Activated CD8-positive, alpha-beta memory T cell treated with anti-CD3 and anti-CD28 coated beads for 24 hours (primary cell): ENCODE data around the gene DERL3.
"Not testable (repeated sequence)": the region's sequence is repeated elsewhere in the genome, so short reads cannot be mapped to it uniquely, and the experiment has no call there.

Experiments
- DNase-seq: peaks from one replicate; pipeline ENCODE4 v3.0.0-alpha.2; 2020

Gene DERL3

GRCh38 chr22:23838681-23839468 is at the start of gene DERL3:
Gene DERL3 (minus strand): TSS chr22:23839006. CDS start chr22:23838987, 19 bp downstream.
- DNase-seq: peak; percentile 99

- no peak for DNase-seq
Measured at GRCh38 chr22:23884140-23884539, 45.3 kb upstream of the DERL3 start.

GRCh38 chr22:23883658-23884057 is 44.9 kb upstream of the DERL3 start:
- DNase-seq: no peak

GRCh38 chr22:23882370-23882769 is 43.6 kb upstream of the DERL3 start:
- DNase-seq: no peak

GRCh38 chr22:23878219-23878618 is 39.4 kb upstream of the DERL3 start:
- no peak for DNase-seq

- no peak for DNase-seq
Measured at GRCh38 chr22:23877566-23877965, 38.8 kb upstream of the DERL3 start.

GRCh38 chr22:23875801-23876200 is 37.0 kb upstream of the DERL3 start:
- no peak for DNase-seq

- DNase-seq: no peak
Measured at GRCh38 chr22:23874871-23875270, 36.1 kb upstream of the DERL3 start.

GRCh38 chr22:23868580-23868979 is 29.8 kb upstream of the DERL3 start:
- no peak for DNase-seq

GRCh38 chr22:23864499-23865154 is 25.8 kb upstream of the DERL3 start:
- not testable (repeated sequence) for DNase-seq

GRCh38 chr22:23862103-23862502 is 23.3 kb upstream of the DERL3 start:
- no peak for DNase-seq

- not testable (repeated sequence) for DNase-seq
Measured at GRCh38 chr22:23860187-23860586, 21.4 kb upstream of the DERL3 start.

- no peak for DNase-seq
Measured at GRCh38 chr22:23859201-23859600, 20.4 kb upstream of the DERL3 start.

- DNase-seq: no peak
Measured at GRCh38 chr22:23858484-23858815, 19.6 kb upstream of the DERL3 start.

- DNase-seq: peak; percentile 95
Measured at GRCh38 chr22:23857606-23858483, 19.0 kb upstream of the DERL3 start, which contains the start of gene SLC2A11. Gene SLC2A11 (plus strand): TSS chr22:23857875. CDS start chr22:23858000, 125 bp downstream.

GRCh38 chr22:23856721-23857605 is 18.2 kb upstream of the DERL3 start:
- no peak for DNase-seq

GRCh38 chr22:23850136-23850611 is 11.4 kb upstream of the DERL3 start:
- no peak for DNase-seq

GRCh38 chr22:23849009-23850006 is 10.5 kb upstream of the DERL3 start:
- DNase-seq: peak; percentile 97

GRCh38 chr22:23847991-23848864 is 9.4 kb upstream of the DERL3 start:
- no peak for DNase-seq
